ENCODE data around the gene CDH23.

Gene CDH23

DNA sequence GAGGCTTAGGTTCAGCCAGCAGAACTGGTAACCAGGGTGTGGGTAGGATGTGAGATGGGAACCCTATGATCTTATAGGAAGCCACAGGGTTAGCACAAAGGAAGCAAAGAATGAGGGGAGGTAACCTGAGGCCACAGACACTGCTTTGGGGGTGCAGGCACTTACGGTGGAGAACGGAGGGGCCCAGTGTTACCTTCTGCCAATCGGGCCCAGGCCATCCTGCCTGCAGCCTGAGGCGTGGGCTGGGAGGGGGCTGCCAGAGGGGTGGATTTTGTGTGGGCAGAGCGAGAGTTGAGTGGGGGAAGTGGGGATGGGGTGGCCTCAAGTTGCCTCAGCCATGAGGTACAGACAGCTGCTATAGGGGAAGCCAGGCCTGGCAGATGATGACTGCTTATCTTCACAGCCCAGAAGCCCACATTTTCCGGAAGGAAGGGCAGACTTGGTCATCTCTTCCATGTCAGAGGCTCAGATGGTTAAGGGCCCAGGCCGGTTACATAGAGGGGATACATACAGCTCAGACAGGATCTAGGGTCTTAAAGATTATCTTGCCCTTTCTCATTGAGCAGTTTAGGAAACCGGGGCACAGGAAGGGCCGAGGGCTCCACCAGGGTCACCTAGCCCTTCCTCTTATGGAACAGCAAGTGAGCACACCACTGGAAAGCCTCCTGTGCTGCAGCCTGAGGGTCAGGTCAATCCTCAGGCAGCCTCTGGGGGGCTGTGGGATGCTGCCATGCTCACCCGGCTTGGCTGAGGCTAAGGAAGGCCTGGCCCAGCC, 401.0 kb downstream of the CDH23 start:
- ATAC-seq (peak; percentile 56), DNase-seq (ENCODE audit: low spot score in 2 of 2) (no peak)
- Mint-ChIP-seq H3K4me1 (peaks cover 15% of the 10 kb centered on the region), H3K27ac (peak overlapping the region; percentile 67), H3K9me3 (no peaks in the 10 kb centered on the region), H3K36me3 (no peaks in the 10 kb centered on the region), H3K4me3 (no peak overlapping the region)

GRCh38 chr10:71798308-71798624, 401.5 kb downstream of the CDH23 start:
- peaks cover 15% of the 10 kb centered on the region for H3K4me1 Mint-ChIP-seq
- no peaks in the 10 kb centered on the region for H3K36me3 Mint-ChIP-seq
- no peak overlapping the region for H3K27ac Mint-ChIP-seq
- ATAC-seq (no peak), DNase-seq (ENCODE audit: low spot score in 2 of 2) (no peak)
- no peak overlapping the region for H3K4me3 Mint-ChIP-seq
- no peaks in the 10 kb centered on the region for H3K9me3 Mint-ChIP-seq

GRCh38 chr10:71799112-71799511, 402.4 kb downstream of the CDH23 start:
- Mint-ChIP-seq H3K4me1 (peaks cover 15% of the 10 kb centered on the region), H3K27ac (no peak overlapping the region), H3K4me3 (no peak overlapping the region), H3K9me3 (no peaks in the 10 kb centered on the region), H3K36me3 (no peaks in the 10 kb centered on the region)
- ATAC-seq: no peak
- DNase-seq (ENCODE audit: low spot score in 2 of 2): no peak

- Mint-ChIP-seq H3K9me3 (no peaks in the 10 kb centered on the region), H3K4me1 (peaks cover 15% of the 10 kb centered on the region), H3K36me3 (no peaks in the 10 kb centered on the region), H3K27ac (no peak overlapping the region), H3K4me3 (no peak overlapping the region)
- ATAC-seq (no peak), DNase-seq (ENCODE audit: low spot score in 2 of 2) (no peak)
Observed at GRCh38 chr10:71799608-71800453, 403.1 kb downstream of the CDH23 start.

GRCh38 chr10:71801361-71801760, 404.6 kb downstream of the CDH23 start:
- H3K9me3 Mint-ChIP-seq: no peaks in the 10 kb centered on the region
- no peaks in the 10 kb centered on the region for H3K36me3 Mint-ChIP-seq
- H3K4me1 Mint-ChIP-seq: peaks cover 19% of the 10 kb centered on the region
- H3K27ac Mint-ChIP-seq: no peak overlapping the region
- no peak overlapping the region for H3K4me3 Mint-ChIP-seq
- ATAC-seq (no peak), DNase-seq (ENCODE audit: low spot score in 2 of 2) (no peak)

GRCh38 chr10:71802235-71802634, 405.5 kb downstream of the CDH23 start:
- Mint-ChIP-seq H3K4me1 (peaks cover 10% of the 10 kb centered on the region), H3K36me3 (no peaks in the 10 kb centered on the region), H3K9me3 (no peaks in the 10 kb centered on the region), H3K4me3 (no peak overlapping the region), H3K27ac (peak overlapping the region; percentile 12)
- no peak for DNase-seq (ENCODE audit: low spot score in 2 of 2)
- ATAC-seq: no peak

DNA sequence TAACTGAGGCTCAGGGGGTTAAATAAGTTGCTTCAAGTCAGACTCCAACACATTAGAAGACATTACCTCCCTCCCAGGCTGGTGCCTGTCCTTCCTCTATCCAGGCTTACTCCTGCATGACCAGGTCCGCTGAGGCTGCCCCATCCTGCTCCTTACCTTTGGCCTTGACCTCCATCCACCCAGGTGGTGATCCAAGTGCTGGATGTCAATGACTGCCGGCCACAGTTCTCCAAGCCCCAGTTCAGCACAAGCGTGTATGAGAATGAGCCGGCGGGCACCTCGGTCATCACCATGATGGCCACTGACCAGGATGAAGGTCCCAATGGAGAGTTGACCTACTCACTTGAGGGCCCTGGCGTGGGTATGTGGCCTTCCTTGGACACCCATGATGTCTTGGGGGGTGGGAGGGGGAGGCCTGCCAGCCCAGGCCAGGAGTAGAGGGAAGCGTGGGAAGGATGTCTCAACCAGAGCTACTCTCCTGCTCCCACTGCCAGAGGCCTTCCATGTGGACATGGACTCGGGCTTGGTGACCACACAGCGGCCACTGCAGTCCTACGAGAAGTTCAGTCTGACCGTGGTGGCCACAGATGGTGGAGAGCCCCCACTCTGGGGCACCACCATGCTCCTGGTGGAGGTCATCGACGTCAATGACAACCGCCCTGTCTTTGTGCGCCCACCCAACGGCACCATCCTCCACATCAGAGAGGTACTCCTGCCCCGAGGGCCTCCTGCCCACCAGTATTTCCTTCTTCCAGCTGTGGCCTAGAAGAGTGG, 406.2 kb downstream of the CDH23 start:
- Mint-ChIP-seq H3K27ac (peak overlapping the region; percentile 12), H3K4me1 (peaks cover 4% of the 10 kb centered on the region), H3K36me3 (no peaks in the 10 kb centered on the region), H3K9me3 (no peaks in the 10 kb centered on the region), H3K4me3 (no peak overlapping the region)
- ATAC-seq: no peak
- no peak for DNase-seq (ENCODE audit: low spot score in 2 of 2)

GRCh38 chr10:71804077-71804476, 407.4 kb downstream of the CDH23 start:
- H3K9me3 Mint-ChIP-seq: no peaks in the 10 kb centered on the region
- no peaks in the 10 kb centered on the region for H3K36me3 Mint-ChIP-seq
- H3K27ac Mint-ChIP-seq: no peak overlapping the region
- no peak overlapping the region for H3K4me3 Mint-ChIP-seq
- ATAC-seq (no peak), DNase-seq (ENCODE audit: low spot score in 2 of 2) (no peak)
- H3K4me1 Mint-ChIP-seq: peaks cover 4% of the 10 kb centered on the region

DNA sequence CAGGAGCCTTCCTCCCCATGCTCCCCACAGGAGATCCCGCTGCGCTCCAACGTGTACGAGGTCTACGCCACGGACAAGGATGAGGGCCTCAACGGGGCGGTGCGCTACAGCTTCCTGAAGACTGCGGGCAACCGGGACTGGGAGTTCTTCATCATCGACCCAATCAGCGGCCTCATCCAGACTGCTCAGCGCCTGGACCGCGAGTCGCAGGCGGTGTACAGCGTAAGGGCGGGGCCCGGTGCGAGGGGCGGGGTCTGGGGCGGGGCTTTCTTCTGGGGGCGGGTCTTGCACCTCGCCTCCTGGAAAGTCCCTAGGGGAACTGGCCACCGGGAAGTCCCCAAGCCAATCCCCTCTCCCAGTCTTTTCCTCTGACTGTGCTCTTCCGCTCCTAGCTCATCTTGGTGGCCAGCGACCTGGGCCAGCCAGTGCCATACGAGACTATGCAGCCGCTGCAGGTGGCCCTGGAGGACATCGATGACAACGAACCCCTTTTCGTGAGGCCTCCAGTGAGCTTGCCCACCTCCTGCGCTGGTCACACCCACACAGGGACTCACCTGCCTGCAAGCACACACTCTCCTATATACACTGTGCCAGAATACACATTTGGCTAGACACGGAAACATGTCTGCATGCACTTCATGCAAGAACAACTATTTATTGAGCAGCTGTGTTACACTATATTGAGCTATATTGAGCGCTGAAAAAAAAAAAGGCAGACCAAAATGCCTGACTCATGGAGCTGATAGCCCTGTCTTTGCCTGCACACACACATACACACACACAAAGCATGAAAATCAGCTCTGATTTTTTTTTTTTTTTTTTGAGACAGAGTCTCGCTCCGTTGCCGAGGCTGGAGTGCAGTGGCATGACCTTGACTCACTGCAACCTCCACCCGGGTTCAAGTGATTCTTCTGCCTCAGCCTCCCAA, 409.3 kb downstream of the CDH23 start:
- DNase-seq (ENCODE audit: low spot score in 2 of 2) (no peak), ATAC-seq (peak; percentile 29)
- H3K4me3 Mint-ChIP-seq: no peak overlapping the region

GRCh38 chr10:71806704-71807556, 410.2 kb downstream of the CDH23 start:
- no peaks in the 10 kb centered on the region for H3K9me3 Mint-ChIP-seq
- ATAC-seq: no peak

More for the DNA sequence above, 409.3 kb downstream of the CDH23 start:
- H3K36me3 Mint-ChIP-seq: no peaks in the 10 kb centered on the region
- no peaks in the 10 kb centered on the region for H3K9me3 Mint-ChIP-seq
- H3K4me1 Mint-ChIP-seq: peaks cover 4% of the 10 kb centered on the region
- H3K27ac Mint-ChIP-seq: no peak overlapping the region

DNA sequence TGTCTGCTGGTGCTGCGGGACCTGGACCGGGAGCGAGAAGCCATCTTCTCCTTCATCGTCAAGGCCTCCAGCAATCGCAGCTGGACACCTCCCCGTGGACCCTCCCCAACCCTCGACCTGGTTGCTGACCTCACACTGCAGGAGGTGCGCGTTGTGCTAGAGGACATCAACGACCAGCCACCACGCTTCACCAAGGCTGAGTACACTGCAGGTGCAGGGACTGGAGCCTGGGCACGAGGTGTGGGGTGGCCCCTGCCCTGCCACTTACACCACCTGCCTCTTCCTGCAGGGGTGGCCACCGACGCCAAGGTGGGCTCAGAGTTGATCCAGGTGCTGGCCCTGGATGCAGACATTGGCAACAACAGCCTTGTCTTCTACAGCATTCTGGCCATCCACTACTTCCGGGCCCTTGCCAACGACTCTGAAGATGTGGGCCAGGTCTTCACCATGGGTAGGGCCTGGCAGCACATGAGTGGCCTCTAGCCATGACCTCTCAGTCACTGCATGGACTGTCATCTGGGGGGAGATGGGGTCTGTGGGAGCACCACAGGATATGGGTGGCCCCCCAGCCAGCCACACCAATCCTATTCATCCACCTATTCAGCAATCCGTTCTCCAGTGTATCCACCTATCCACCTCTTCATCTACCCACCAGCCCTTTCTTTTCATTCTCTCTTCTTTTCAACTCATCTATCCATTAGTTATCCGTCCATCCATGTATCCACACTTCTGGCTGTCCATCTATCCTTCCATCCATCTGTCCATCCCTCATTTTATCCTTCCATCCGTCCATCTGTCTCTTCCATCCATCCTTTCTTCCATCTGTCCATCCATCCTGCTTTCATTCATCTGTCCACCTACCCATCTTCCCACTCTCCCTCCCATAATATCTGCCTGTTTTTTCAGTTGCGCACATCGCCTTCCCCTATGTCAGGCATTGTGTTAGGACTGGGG, 411.1 kb downstream of the CDH23 start:
- no peaks in the 10 kb centered on the region for H3K36me3 Mint-ChIP-seq
- ATAC-seq: no peak
- no peak overlapping the region for H3K4me3 Mint-ChIP-seq
- H3K9me3 Mint-ChIP-seq: no peaks in the 10 kb centered on the region
- no peak for DNase-seq (ENCODE audit: low spot score in 2 of 2)
- H3K4me1 Mint-ChIP-seq: peaks cover 4% of the 10 kb centered on the region
- H3K27ac Mint-ChIP-seq: no peak overlapping the region

More at GRCh38 chr10:71806704-71807556, 410.2 kb downstream of the CDH23 start:
- Mint-ChIP-seq H3K4me3 (no peak overlapping the region), H3K27ac (no peak overlapping the region), H3K36me3 (no peaks in the 10 kb centered on the region), H3K4me1 (peaks cover 4% of the 10 kb centered on the region)
- no peak for DNase-seq (ENCODE audit: low spot score in 2 of 2)

DNA sequence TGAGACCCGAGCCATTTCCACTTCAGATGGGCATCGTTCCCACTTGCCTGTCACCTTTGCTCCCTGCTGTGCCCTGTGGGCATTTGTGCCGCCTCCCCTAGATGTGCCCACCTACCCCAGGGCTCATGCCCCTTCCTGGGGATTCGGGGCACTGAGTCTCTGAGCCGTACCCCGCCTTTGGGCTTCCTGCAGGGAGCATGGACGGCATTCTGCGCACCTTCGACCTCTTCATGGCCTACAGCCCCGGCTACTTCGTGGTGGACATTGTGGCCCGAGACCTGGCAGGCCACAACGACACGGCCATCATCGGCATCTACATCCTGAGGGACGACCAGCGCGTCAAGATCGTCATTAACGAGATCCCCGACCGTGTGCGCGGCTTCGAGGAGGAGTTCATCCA, 412.9 kb downstream of the CDH23 start:
- no peak for DNase-seq (ENCODE audit: low spot score in 2 of 2)
- peaks cover 4% of the 10 kb centered on the region for H3K4me1 Mint-ChIP-seq
- no peaks in the 10 kb centered on the region for H3K36me3 Mint-ChIP-seq
- H3K9me3 Mint-ChIP-seq: no peaks in the 10 kb centered on the region
- no peak for ATAC-seq
- no peak overlapping the region for H3K27ac Mint-ChIP-seq
- H3K4me3 Mint-ChIP-seq: no peak overlapping the region

Measured in stimulated activated effector memory CD8-positive, alpha-beta T cell treated with anti-CD3 and anti-CD28 coated beads, Interleukin-12 subunit alpha, Interleukin-12 subunit beta, amount 100 ng/mL, for 72 hours (primary cell).